Measurements from ENCODE around the gene CHI3L2. TPM values are rescaled to one million over a fixed set of nuclear protein-coding genes. Genes with fewer than 3 reads are reported as not detected.

The CHI3L2 gene
- total and polyA plus RNA-seq, 10 of the 15 experiments (the other 5 are each of a cell fraction or from before 2014, with no cell fraction given): 37.1 to 508 (median 98.3) TPM

DNA sequence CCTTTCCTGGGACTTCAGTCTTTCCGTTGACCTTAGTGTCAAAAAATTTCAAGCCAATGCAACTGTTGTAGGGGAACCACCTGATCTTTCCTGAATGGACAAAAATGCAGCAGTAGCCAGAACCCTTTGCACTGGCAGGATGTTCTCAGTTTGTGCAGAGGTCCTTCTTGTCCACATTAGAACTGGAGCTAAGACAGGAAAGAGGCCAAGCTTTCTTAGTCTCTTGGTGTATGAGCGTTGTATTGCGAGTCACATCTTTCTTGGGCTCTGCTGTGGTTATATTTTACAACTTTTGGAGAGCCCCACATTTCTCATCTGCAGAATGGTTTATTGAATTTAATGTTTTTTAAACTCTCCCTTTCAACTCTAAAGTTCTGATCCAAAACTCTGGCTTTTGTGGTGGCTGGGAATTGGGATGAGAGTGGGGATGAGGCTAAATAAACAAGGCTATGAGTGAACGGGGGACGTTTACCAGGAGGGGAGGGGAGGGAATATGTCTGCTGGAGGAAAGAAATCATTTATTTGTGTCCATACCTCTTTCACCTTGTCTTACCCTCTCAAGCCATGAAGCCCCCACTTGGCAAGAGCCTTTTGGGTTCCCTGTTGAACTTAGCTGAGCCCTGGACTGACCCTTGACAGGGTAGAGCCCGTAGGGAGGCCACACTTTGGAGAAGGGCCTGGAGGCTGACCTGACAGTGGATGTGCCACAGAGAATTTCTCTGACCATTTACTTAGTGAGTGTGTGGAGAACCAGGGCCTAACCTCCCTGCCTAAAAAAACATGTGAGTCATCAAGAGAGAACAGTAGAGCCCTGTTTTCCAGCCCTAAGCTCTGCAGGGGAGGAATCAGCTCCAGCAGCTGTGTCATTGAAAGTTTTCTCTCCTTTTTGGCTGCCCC is 586 bp downstream of the CHI3L2 start:
- FAIRE-seq (no peak), DNase-seq (ENCODE audit: low read depth, low spot score) (no peak), ATAC-seq (no peak; the same call in 2 of the 3 replicates)
- WGBS (ENCODE audit: insufficient coverage, insufficient replicate concordance, low lambda C conversion rate, missing lambda C conversion rate): 85% methylated on average over 6 of the region's 6 CpGs
- Histone ChIP-seq H3K79me2 (ENCODE audit: control insufficient read depth, insufficient read depth, low read length) (peaks cover 15% of the 10 kb centered on the region), H3K4me1 (ENCODE audit: control insufficient read depth, insufficient read depth, low read length) (peaks cover 54% of the 10 kb centered on the region), H3K9me3 (replicated peaks; ENCODE audit: control insufficient read depth, insufficient read depth, low read length) (no peaks in the 10 kb centered on the region), H3K27me3 (replicated peaks in 1 of 2; ENCODE audit: control insufficient read depth in 2 of 2, insufficient read depth in 2 of 2, low read length in 1 of 2) (no peaks in the 10 kb centered on the region), H3K36me3 (ENCODE audit: control insufficient read depth in 2 of 2, insufficient read depth in 2 of 2, low read length in 1 of 2) (no peaks in the 10 kb centered on the region), H3K27ac (ENCODE audit: control insufficient read depth, insufficient read depth) (0 out of 2 replicates have a peak overlapping the region, but pooled peaks have one; percentile 3), H3K4me2 (ENCODE audit: control insufficient read depth, insufficient read depth) (no peak overlapping the region), H3K4me3 (no peak overlapping the region), H3K9ac (ENCODE audit: control insufficient read depth, insufficient read depth, low read length) (no peak overlapping the region), H4K20me1 (ENCODE audit: control insufficient read depth, insufficient read depth) (no peaks in the 10 kb centered on the region), H2AFZ (ENCODE audit: control insufficient read depth, low read depth, low read length) (no peak overlapping the region)
- TF ChIP-seq RFX5 (IDR thresholded peaks at IDR 0.05; ENCODE audit: low read depth, low read length) (no peak), GATAD2B (conservative IDR thresholded peaks at IDR 0.05; ENCODE audit: low read depth) (no peak), USF2 (IDR thresholded peaks at IDR 0.05; ENCODE audit: borderline replicate concordance, low read depth, low read length) (no peak), YY1 (IDR thresholded peaks at IDR 0.05; ENCODE audit: low read depth, low read length) (no peak)
- no TSS peak for BruUV-seq (replicated peaks)
- RAD21 ChIA-PET (ENCODE audit: unreplicated experiment): interaction anchor here (1.1 to 2.2 kb wide), 4 partner anchors 8 to 29 kb away, joined by 3 to 9 read pairs (median 4); no protein-coding TSS in a partner anchor
- in situ Hi-C loops (cut with MboI): loop anchor here (5.0 to 10.0 kb wide), 2 partner anchors 164 to 537 kb away; no protein-coding TSS in a partner anchor
- SMC1A ChIA-PET (ENCODE audit: uncharacterized antibody, unreplicated experiment): interaction anchor here (0.6 to 2.8 kb wide), 6 partner anchors 8 to 542 kb away, joined by 3 to 13 read pairs (median 4); no protein-coding TSS in a partner anchor
- POLR2A ChIA-PET: interaction anchor here (0.5 kb wide), 1 partner anchor 225 kb away, joined by 5 read pairs; no protein-coding TSS in a partner anchor
- intact Hi-C loops (cut with micrococcal nuclease; ENCODE audit: unreplicated experiment): loop anchor here (10.0 kb wide), 2 partner anchors 247 to 593 kb away; partner anchors contain the start of gene C1orf162
- CTCF ChIA-PET: interaction anchor here (0.7 to 7.4 kb wide), 7 partner anchors 30 to 252 kb away, joined by 3 to 117 read pairs (median 3); no protein-coding TSS in a partner anchor

Measured in GM12878 (cell line).